ENCODE measurements around the gene TCF12.

TCF12 gene

GRCh38 chr15:56940388-56940787, 21.9 kb downstream of the TCF12 start:
- no peak for DNase-seq (ENCODE audit: low read depth)
- TF ChIP-seq CTCF (IDR thresholded peaks at IDR 0.05; ENCODE audit: insufficient read depth, low read depth, low read length, missing control alignments), result no peak
- H3K4me3 ChIP-seq (ENCODE audit: low read length), result no peak overlapping the region

GRCh38 chr15:56942118-56942517, 23.7 kb downstream of the TCF12 start:
- no peak for TF ChIP-seq CTCF (IDR thresholded peaks at IDR 0.05; ENCODE audit: insufficient read depth, low read depth, low read length, missing control alignments)
- no peak overlapping the region for H3K4me3 ChIP-seq (ENCODE audit: low read length)
- no peak for DNase-seq (ENCODE audit: low read depth)

GRCh38 chr15:56943403-56943802, 25.0 kb downstream of the TCF12 start:
- TF ChIP-seq CTCF (IDR thresholded peaks at IDR 0.05; ENCODE audit: insufficient read depth, low read depth, low read length, missing control alignments), result no peak
- DNase-seq (ENCODE audit: low read depth), result no peak
- H3K4me3 ChIP-seq (ENCODE audit: low read length), result no peak overlapping the region

GRCh38 chr15:56944485-56944884, 26.0 kb downstream of the TCF12 start:
- no peak overlapping the region for H3K4me3 ChIP-seq (ENCODE audit: low read length)
- no peak for TF ChIP-seq CTCF (IDR thresholded peaks at IDR 0.05; ENCODE audit: insufficient read depth, low read depth, low read length, missing control alignments)
- no peak for DNase-seq (ENCODE audit: low read depth)

- no peak for TF ChIP-seq CTCF (IDR thresholded peaks at IDR 0.05; ENCODE audit: insufficient read depth, low read depth, low read length, missing control alignments)
- no peak overlapping the region for H3K4me3 ChIP-seq (ENCODE audit: low read length)
- DNase-seq (ENCODE audit: low read depth), result no peak
Measured at GRCh38 chr15:56946150-56946549, 27.7 kb downstream of the TCF12 start.

GRCh38 chr15:56948000-56948763, 29.7 kb downstream of the TCF12 start:
- DNase-seq (ENCODE audit: low read depth), result peak; percentile 30
- TF ChIP-seq CTCF (IDR thresholded peaks at IDR 0.05; ENCODE audit: insufficient read depth, low read depth, low read length, missing control alignments), result no peak
- H3K4me3 ChIP-seq (ENCODE audit: low read length), result no peak overlapping the region

- TF ChIP-seq CTCF (IDR thresholded peaks at IDR 0.05; ENCODE audit: insufficient read depth, low read depth, low read length, missing control alignments), result no peak
Measured at GRCh38 chr15:56948764-56949101, 30.3 kb downstream of the TCF12 start.

More at GRCh38 chr15:56948764-56949101, 30.3 kb downstream of the TCF12 start:
- DNase-seq (ENCODE audit: low read depth), result no peak
- H3K4me3 ChIP-seq (ENCODE audit: low read length), result no peak overlapping the region

All from epithelial cell of esophagus (primary cell).